ENCODE results near the gene IL21R.
"Not testable (repeated sequence)": the region's sequence is repeated elsewhere in the genome, so short reads cannot be mapped to it uniquely, and the experiment has no call there.

IL21R gene

GRCh38 chr16:27383556-27384243 lies 18.3 kb upstream of the IL21R start:
- no peak for DNase-seq

GRCh38 chr16:27384425-27384824 lies 17.5 kb upstream of the IL21R start:
- TF ChIP-seq GATA1 (IDR thresholded peaks at IDR 0.05; ENCODE audit: low read depth, low read length) (no peak), POLR2A (IDR thresholded peaks at IDR 0.05; ENCODE audit: low read length) (no peak)
- no peak for DNase-seq

More at GRCh38 chr16:27383556-27384243, 18.3 kb upstream of the IL21R start:
- TF ChIP-seq POLR2A (IDR thresholded peaks at IDR 0.05; ENCODE audit: low read length) = no peak
- no peak for TF ChIP-seq GATA1 (IDR thresholded peaks at IDR 0.05; ENCODE audit: low read depth, low read length)

GRCh38 chr16:27385398-27385797 lies 16.6 kb upstream of the IL21R start:
- TF ChIP-seq GATA1 (IDR thresholded peaks at IDR 0.05; ENCODE audit: low read depth, low read length) (no peak), POLR2A (IDR thresholded peaks at IDR 0.05; ENCODE audit: low read length) (no peak)

GRCh38 chr16:27386674-27387073 lies 15.3 kb upstream of the IL21R start:
- DNase-seq = no peak
- TF ChIP-seq POLR2A (IDR thresholded peaks at IDR 0.05; ENCODE audit: low read length) (no peak), GATA1 (IDR thresholded peaks at IDR 0.05; ENCODE audit: low read depth, low read length) (no peak)

More at GRCh38 chr16:27385398-27385797, 16.6 kb upstream of the IL21R start:
- no peak for DNase-seq

GRCh38 chr16:27387724-27388123 lies 14.2 kb upstream of the IL21R start:
- TF ChIP-seq POLR2A (IDR thresholded peaks at IDR 0.05; ENCODE audit: low read length) (no peak), GATA1 (IDR thresholded peaks at IDR 0.05; ENCODE audit: low read depth, low read length) (no peak)
- DNase-seq = no peak

GRCh38 chr16:27389272-27389961 lies 12.6 kb upstream of the IL21R start:
- DNase-seq = no peak
- TF ChIP-seq GATA1 (IDR thresholded peaks at IDR 0.05; ENCODE audit: low read depth, low read length) = no peak
- TF ChIP-seq POLR2A (IDR thresholded peaks at IDR 0.05; ENCODE audit: low read length) = no peak

- no peak for TF ChIP-seq POLR2A (IDR thresholded peaks at IDR 0.05; ENCODE audit: low read length)
- TF ChIP-seq GATA1 (IDR thresholded peaks at IDR 0.05; ENCODE audit: low read depth, low read length) = no peak
- DNase-seq = no peak
These were observed 11.8 kb upstream of the IL21R start for GRCh38 chr16:27390151-27390550.

- no peak for TF ChIP-seq GATA1 (IDR thresholded peaks at IDR 0.05; ENCODE audit: low read depth, low read length)
- no peak for TF ChIP-seq POLR2A (IDR thresholded peaks at IDR 0.05; ENCODE audit: low read length)
- no peak for DNase-seq
These were observed 9.3 kb upstream of the IL21R start for GRCh38 chr16:27392671-27393070.

GRCh38 chr16:27394516-27394915 lies 7.5 kb upstream of the IL21R start:
- DNase-seq = no peak
- TF ChIP-seq POLR2A (IDR thresholded peaks at IDR 0.05; ENCODE audit: low read length) = no peak
- no peak for TF ChIP-seq GATA1 (IDR thresholded peaks at IDR 0.05; ENCODE audit: low read depth, low read length)

GRCh38 chr16:27398341-27398893 lies 3.6 kb upstream of the IL21R start:
- not testable (repeated sequence) for DNase-seq

- DNase-seq = no peak
- no peak for TF ChIP-seq GATA1 (IDR thresholded peaks at IDR 0.05; ENCODE audit: low read depth, low read length)
- TF ChIP-seq POLR2A (IDR thresholded peaks at IDR 0.05; ENCODE audit: low read length) = no peak
These were observed 2.8 kb upstream of the IL21R start for GRCh38 chr16:27398894-27399853.

GRCh38 chr16:27399969-27400368 lies 2.0 kb upstream of the IL21R start:
- no peak for TF ChIP-seq POLR2A (IDR thresholded peaks at IDR 0.05; ENCODE audit: low read length)
- TF ChIP-seq GATA1 (IDR thresholded peaks at IDR 0.05; ENCODE audit: low read depth, low read length) = no peak

GRCh38 chr16:27400751-27401620 lies 988 bp upstream of the IL21R start:
- no peak for DNase-seq
- TF ChIP-seq POLR2A (IDR thresholded peaks at IDR 0.05; ENCODE audit: low read length) (no peak), GATA1 (IDR thresholded peaks at IDR 0.05; ENCODE audit: low read depth, low read length) (no peak)

More at GRCh38 chr16:27399969-27400368, 2.0 kb upstream of the IL21R start:
- DNase-seq = no peak
